HG03103 (cell line): ENCODE results near the gene ASPDH.
"Not testable (repeated sequence)": the region's sequence is repeated elsewhere in the genome, so short reads cannot be mapped to it uniquely, and the experiment has no call there.

Experiments used
- ATAC-seq: cut with Tn5 transposase; IDR thresholded peaks from one replicate; pipeline ENCODE4 v1.9.1; 2021; ENCODE audit warnings: low read depth; ENCODE audit not compliant: unreplicated experiment

Gene ASPDH

DNA sequence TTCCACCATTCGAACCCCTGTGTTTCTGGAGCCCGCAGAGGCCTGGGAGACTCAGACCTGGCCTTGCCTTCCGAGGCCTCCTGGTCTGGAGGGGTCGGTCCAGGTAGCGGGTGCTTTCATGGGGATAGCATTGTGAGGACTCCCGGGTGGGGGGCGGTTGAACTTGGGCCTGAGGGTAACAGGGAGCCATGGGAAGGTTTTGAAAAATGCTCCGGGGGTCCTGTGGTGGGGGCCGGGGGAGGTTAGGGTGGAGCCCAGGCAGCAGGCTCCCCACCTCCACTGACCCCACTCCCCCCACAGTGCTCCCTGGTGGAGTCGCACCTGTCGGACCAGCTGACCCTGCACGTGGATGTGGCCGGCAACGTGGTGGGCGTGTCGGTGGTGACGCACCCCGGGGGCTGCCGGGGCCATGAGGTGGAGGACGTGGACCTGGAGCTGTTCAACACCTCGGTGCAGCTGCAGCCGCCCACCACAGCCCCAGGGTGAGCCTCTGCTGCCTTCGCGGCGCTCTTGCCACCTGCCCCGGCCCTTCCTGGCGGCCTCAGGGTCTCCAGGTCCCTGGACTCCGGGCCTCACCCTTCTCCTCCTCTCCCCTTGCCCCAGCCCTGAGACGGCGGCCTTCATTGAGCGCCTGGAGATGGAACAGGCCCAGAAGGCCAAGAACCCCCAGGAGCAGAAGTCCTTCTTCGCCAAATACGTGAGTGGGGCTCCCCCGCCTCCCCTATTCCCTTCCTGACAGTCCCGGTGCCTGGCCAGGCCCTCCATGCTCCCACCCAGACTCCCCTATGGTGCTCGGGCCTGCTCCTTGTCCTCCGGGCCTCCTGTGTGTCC is 33.2 kb downstream of the ASPDH start:
- ATAC-seq, result no peak

- ATAC-seq, result no peak
Measured at GRCh38 chr19:50479761-50480251, 33.9 kb downstream of the ASPDH start.

DNA sequence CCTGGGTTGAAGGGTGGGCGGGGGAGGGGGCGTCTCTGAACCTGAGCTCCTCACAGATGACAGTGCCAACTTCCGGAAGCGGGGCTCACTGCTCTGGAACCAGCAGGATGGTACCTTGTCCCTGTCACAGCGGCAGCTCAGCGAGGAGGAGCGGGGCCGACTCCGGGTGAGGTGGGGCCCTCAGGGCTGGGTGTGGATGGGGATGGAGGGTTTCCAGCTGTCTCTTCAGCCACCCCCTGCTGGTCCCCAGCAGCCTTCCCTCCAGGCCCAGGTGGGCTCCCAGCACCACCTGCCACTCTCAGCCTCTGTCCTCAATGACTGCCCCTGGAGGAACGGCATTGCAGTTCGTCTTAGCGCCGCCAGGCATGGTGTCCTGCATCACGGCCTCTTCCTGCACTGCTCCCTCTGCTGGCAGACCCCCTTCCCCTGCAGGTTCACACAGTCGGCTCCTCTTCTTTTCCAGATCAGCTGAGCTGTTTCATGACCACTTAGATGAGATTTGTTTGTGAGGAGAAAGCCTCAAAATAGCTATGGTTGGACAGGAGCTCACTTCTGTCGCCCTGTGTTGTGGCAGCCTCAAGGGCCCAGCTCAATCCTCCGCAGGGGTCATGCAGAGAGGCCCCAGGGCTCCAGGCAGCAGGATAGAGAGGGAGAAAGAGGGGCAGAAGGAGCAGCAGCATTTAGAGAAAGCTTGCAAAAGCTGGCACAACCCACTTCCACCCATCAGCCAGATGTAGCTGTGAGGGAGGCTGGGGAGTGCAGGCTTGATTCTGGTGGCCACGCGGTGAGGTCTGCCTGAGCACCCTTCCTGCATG is 34.6 kb downstream of the ASPDH start:
- no peak for ATAC-seq

DNA sequence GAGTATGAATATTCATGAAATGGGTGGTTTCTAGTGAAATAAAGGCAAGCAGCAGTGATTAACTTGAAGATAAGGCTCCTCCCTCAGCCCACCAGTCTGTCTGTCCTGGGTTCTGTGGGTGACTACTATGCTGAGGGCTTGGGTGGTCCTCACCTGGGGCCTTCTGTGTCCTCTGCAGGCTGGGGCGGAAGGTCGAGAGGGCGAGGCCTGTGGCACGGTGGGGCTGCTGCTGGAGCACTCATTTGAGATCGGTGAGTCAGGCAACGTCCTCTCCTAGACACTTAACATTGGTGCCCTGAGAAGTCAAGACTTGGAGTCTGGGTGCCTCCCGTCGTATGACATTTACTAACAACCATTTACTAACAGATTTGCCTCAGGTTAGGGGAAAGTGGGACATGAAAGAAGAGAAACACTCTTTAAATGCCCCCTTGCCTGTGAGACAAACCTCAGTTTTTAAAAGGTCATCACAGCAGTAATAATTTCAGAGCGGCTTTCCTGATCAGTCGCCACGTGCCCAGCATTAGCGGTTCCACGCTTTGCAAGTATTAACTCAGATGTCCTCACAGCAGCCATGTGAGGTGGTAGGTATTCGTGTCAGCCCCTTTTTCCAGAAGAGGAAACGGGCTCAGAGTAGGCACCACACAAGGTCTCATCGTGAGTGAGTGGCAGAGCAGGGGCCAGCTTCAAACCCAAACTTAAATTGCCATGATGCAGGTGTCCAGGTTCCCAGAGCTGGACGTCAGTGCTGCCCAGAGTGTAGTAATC is 35.8 kb downstream of the ASPDH start:
- ATAC-seq, result no peak

- ATAC-seq, result no peak
Measured at GRCh38 chr19:50476907-50477238, 36.8 kb downstream of the ASPDH start.

- peak; percentile 76 for ATAC-seq
Measured at GRCh38 chr19:50476224-50476906, 37.3 kb downstream of the ASPDH start, which contains the start of the genes EMC10 and GARIN5A. Gene EMC10, plus strand, starts transcription at chr19:50476507. Its CDS starts 38 bp downstream, at chr19:50476545. Gene GARIN5A, minus strand, starts transcription at chr19:50476848. Its CDS starts 460 bp downstream, at chr19:50476388.

GRCh38 chr19:50475736-50476223 is 37.9 kb downstream of the ASPDH start:
- ATAC-seq, result no peak

DNA sequence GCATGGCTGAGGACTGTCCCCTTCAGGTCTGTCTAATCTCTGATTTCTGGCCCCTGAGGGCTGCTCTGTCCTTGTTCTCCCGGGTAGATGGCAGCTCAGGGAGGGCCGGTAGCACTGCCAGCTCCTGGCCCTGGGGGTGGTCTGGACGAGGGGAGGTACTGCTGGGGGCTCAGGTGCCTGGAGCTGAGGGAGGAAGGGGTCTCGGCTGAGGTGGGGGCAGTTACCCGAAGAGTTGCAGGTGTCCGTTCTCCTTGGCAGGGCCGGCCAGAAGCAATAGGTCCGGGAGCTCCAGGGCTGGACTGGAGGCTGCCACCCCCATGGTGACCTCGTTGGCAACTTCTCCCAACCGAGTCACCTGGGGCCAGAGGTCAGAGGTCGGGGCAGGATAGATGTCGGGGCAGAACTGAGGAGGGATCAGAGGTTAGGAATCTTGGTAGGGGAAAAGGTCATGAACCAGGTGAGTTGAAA is 38.6 kb downstream of the ASPDH start:
- ATAC-seq, result no peak

DNA sequence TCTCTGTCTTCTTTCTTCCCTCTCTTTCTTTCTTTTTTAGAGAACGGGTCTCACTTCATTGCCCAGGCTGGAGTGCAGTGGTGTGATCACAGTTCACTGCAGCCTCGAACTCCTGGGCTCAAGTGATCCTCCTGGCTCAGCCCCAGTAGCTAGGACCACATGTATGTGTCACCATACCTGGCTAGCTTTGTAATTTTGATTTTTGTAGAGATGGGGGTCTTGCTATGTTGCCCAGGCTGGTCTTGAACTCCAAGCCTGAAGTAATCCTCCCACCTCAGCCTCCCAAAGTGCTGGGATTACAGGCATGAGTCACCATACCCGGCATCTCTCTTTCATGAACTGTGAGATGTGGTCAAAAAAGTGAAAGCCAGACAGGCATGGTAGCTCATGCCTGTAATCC is 40.4 kb downstream of the ASPDH start:
- not testable (repeated sequence) for ATAC-seq

GRCh38 chr19:50468818-50469217 is 44.9 kb downstream of the ASPDH start:
- no peak for ATAC-seq

GRCh38 chr19:50467566-50467965 is 46.1 kb downstream of the ASPDH start:
- no peak for ATAC-seq

DNA sequence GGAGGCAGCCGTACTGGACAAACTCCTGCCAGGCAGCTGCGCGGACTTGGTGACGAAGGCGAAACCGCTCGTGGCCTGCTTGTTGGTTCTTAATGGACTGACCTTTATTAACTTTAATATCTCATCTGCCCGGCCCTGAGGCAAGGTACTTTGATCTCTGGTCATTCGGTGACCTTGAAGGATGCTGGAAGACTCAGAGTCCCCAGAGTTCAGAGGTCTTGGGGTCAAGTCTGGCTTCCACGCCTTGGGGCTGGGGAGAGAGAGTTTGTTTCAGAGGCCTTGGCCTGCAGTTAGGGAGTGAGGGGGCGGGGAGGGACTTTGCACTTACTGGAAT is 47.0 kb downstream of the ASPDH start:
- no peak for ATAC-seq

DNA sequence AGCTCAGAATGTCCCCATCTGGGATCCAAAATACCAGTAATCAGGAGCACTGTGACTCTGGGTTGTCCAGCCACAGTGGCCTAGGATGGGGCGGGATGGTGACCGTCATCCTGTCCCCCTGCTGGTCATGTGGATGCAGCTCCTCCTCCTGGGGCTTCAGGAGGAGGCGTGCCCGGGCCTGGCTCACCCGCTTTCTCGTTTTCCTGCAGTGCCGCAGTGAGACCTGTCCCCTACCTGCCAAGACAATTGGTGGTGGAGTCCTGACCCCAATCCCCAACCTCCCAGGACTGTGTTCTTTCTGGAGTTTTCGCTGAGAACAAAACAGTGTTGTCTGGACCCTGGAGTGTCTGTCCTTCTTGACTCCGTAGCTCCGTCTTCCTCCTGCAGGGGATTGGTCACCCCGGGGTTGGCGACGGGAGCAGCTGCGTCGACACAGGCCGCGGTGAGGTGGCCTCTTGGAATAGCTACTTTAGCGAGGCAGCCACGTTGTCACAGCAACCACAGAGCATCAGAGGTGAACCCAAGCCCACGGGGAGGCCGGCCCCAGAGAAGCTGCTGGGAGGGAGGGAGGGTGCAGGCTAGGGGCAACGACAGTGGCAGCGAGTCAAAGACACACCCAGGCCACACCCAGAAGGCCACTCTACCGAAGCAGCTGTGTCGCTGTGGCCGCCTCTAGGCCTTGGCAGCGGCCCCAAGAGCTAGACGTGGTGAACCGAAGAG is 47.6 kb downstream of the ASPDH start:
- no peak for ATAC-seq

GRCh38 chr19:50465000-50465399 is 48.7 kb downstream of the ASPDH start:
- no peak for ATAC-seq

- no peak for ATAC-seq
Measured at GRCh38 chr19:50464348-50464747, 49.4 kb downstream of the ASPDH start.

DNA sequence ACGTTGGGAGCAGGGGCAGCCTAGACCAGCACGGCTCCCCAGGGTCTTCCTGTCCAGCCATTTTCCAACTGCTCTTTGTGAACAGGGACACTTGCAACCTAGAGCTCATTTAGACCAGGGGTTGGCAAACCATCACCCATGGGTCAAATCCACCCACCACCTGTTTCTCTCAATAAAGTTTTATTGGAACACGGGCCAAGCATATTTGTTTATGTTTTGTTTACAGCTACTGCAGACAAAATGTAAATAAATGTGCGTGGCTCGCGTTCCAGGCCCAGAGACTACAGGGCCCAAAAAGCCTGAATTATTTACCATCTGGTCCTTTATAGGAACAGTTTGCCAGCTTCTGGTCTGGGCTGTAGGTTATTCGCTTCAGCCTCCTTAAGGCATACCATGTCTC is 50.7 kb downstream of the ASPDH start:
- ATAC-seq, result no peak
